HepG2 (cell line): Measurements from ENCODE around the gene CCDC88C. TPM values are rescaled to one million over a fixed set of nuclear protein-coding genes. Genes with fewer than 3 reads are reported as not detected.
A peak's percentile ranks its signal among the peaks of the same experiment; 100 is the strongest.

Experiments used
- ATAC-seq: fragments of 200-7000 bp; cut with Tn5 transposase; 3 replicates; pipeline ENCODE4 v1.9.1; 2020; ENCODE audit warnings: mild to moderate bottlenecking, moderate library complexity
- BruUV-seq: library from RNA; stranded (reverse); fragments of 400-500 nt; replicated peaks from 2 replicates; lab custom pipeline; 2021; lab: Mats Ljungman, UMichigan
- CTCF ChIA-PET: fragments of 300-600 bp; formaldehyde crosslinking; extraction: SDS; loops from one replicate; lab custom pipeline; 2021; ENCODE audit warnings: low total read pairs, inconsistent platforms, low intra/inter-chr PET ratio; lab: Yijun Ruan, JAX
- POLR2A ChIA-PET: fragments of 350-600 bp; sonication (Branson Sonifier 250); formaldehyde crosslinking; loops from one replicate; lab custom pipeline; 2020; ENCODE audit warnings: antibody characterized with exemption, inconsistent platforms; lab: Yijun Ruan, JAX
- DNase-seq: peaks from one replicate; pipeline ENCODE4 v3.0.0-alpha.2; 2015; ENCODE audit warnings: low spot score
- FAIRE-seq: peaks from 3 replicates; lab custom pipeline; 2011; peaks lifted over from hg19 to GRCh38; lab: Jason Lieb, UNC
- H2AFZ ChIP-seq: one replicate; pipeline ENCODE4 v1.6.1; 2011; ENCODE audit warnings: low read length, inconsistent platforms
- H3K27ac ChIP-seq: fragments of 300-600 bp; 3 replicates; pipeline ENCODE4 v1.8.0; 2011; ENCODE audit warnings: mixed run types, mild to moderate bottlenecking, mixed read lengths, low read length, inconsistent platforms; ENCODE audit not compliant: insufficient read depth; ENCODE audit errors: extremely low read length
- H3K27me3 ChIP-seq, 2 experiments: fragments of 200-600 bp in 1 of 2; 2 replicates in 1 of 2; 3 replicates in 1 of 2; pipeline versions ENCODE4 v1.6.0 to v1.8.0; 2011; ENCODE audit warnings: low read length in 2 of 2, mild to moderate bottlenecking in 2 of 2, moderate library complexity in 2 of 2, inconsistent platforms in 1 of 2; ENCODE audit not compliant: insufficient read depth in 2 of 2, control insufficient read depth in 1 of 2
- H3K36me3 ChIP-seq, 2 experiments: fragments of 200-600 bp in 1 of 2; replicated peaks in 1 of 2; 2 replicates in 1 of 2; 3 replicates in 1 of 2; pipeline versions ENCODE4 v1.5.1 to v1.8.0; 2011; ENCODE audit warnings: low read length in 2 of 2, inconsistent platforms in 1 of 2; ENCODE audit not compliant: insufficient read depth in 2 of 2, control insufficient read depth in 1 of 2
- H3K4me1 ChIP-seq: 2 replicates; pipeline ENCODE4 v1.5.1; 2012; ENCODE audit warnings: low read length, inconsistent platforms; ENCODE audit not compliant: insufficient read depth
- H3K4me2 ChIP-seq: 2 replicates; pipeline ENCODE4 v1.6.0; 2011; ENCODE audit warnings: low read depth, low read length, inconsistent platforms
- H3K4me3 ChIP-seq, 3 experiments: fragments of 200-600 bp in 1 of 3; sonication (generic), shearing (Covaris generic) in 1 of 3; replicated peaks in 1 of 3; 2 replicates each; pipeline ENCODE4 v1.5.1; 2011 to 2016; ENCODE audit warnings: low read length in 3 of 3, inconsistent platforms in 2 of 3, low read depth in 2 of 3, mild to moderate bottlenecking in 2 of 3, control low read depth in 1 of 3, mixed read lengths in 1 of 3; ENCODE audit not compliant: insufficient read depth in 1 of 3
- H3K79me2 ChIP-seq: one replicate; pipeline ENCODE4 v1.6.1; 2011; ENCODE audit warnings: low read length, inconsistent platforms; ENCODE audit not compliant: insufficient read depth
- H3K9ac ChIP-seq: 2 replicates; pipeline ENCODE4 v1.6.0; 2011; ENCODE audit warnings: mild to moderate bottlenecking, low read depth, low read length, inconsistent platforms; ENCODE audit not compliant: insufficient read depth
- H3K9me3 ChIP-seq: 2 replicates; pipeline ENCODE4 v1.5.1; 2012; ENCODE audit warnings: mild to moderate bottlenecking, low read length
- H4K20me1 ChIP-seq: 2 replicates; pipeline ENCODE4 v1.6.0; 2011; ENCODE audit warnings: inconsistent platforms, mild to moderate bottlenecking, low read length, moderate library complexity; ENCODE audit not compliant: insufficient read depth
- ADNP ChIP-seq: sonication (generic); formaldehyde crosslinking; IDR thresholded peaks from 2 replicates; pipeline ENCODE4 v1.4.0; 2020; ENCODE audit warnings: missing genetic modification reagents
- ARID5B ChIP-seq: IDR thresholded peaks from 2 replicates; pipeline ENCODE4 v1.4.0; 2020; ENCODE audit warnings: mild to moderate bottlenecking, missing genetic modification reagents
- ZNF678 ChIP-seq: sonication (generic); formaldehyde crosslinking; IDR thresholded peaks from 2 replicates; pipeline ENCODE4 v1.4.0; 2020; ENCODE audit warnings: mild to moderate bottlenecking, missing genetic modification reagents
- WGBS: methylation state at CpG from one replicate; pipeline ENCODE4 v1.1.6; 2017; ENCODE audit warnings: low lambda C conversion rate; 5-methylcytosine and 5-hydroxymethylcytosine counted together
- in situ Hi-C: cut with HindIII; loops from 2 replicates; pipeline ENCODE4 v1.10.0; 2017; ENCODE audit warnings: low pct_unique_long_range_greater_than_20kb; ENCODE audit not compliant: extremely low pct_ligation_motif_present
- intact Hi-C: fragments of 100-400 bp; cut with micrococcal nuclease; formaldehyde crosslinking; loops from one replicate; pipeline ENCODE4 v1.10.0; 2022; ENCODE audit not compliant: unreplicated experiment
- polyA plus RNA-seq, 8 experiments: library from polyadenylated mRNA; depleted of rRNA in 3 of 8; stranded (reverse) in 7 of 8; unstranded in 1 of 8; fragments of >200 nt; fragmentation: Illumina TruSeq in 4 of 8; extraction: Trizol in 4 of 8; gene quantifications; 2 replicates each; pipeline versions ENCODE4 v1.2.1 to v1.2.3, GENCODE V29; 2011 to 2016; ENCODE audit warnings: low read depth in 4 of 8, missing spikeins in 1 of 8, mixed read lengths in 1 of 8; ENCODE audit not compliant: insufficient read depth in 1 of 8
- total RNA-seq, 5 experiments: library from RNA; depleted of rRNA; stranded (reverse); fragments of >200 nt; fragmentation: Illumina TruSeq; extraction: Trizol; gene quantifications; 2 replicates each; pipeline ENCODE4 v1.2.3, GENCODE V29; 2016; ENCODE audit warnings: low read depth in 1 of 5

The CCDC88C gene
- total and polyA plus RNA-seq, 2 of the 13 experiments (the other 11 are each of a cell fraction or from before 2014, with no cell fraction given), result 3.6 to 11.7 TPM

- no peak overlapping the region for H2AFZ ChIP-seq
Observed at GRCh38 chr14:91424813-91425530, 7.4 kb upstream of the CCDC88C start.

More at GRCh38 chr14:91424813-91425530, 7.4 kb upstream of the CCDC88C start:
- no peak overlapping the region for H3K9ac ChIP-seq
- no peak overlapping the region for H3K27ac ChIP-seq
- H3K4me3 ChIP-seq, result no peak overlapping the region
- H3K4me1 ChIP-seq, result peaks cover 45% of the 10 kb centered on the region
- H3K79me2 ChIP-seq, result no peaks in the 10 kb centered on the region
- no TSS peak for BruUV-seq
- in situ Hi-C loops, result loop anchor here (5.0 kb wide), 1 partner anchor 98 kb away; no protein-coding TSS in a partner anchor
- DNase-seq, result no peak
- POLR2A ChIA-PET, result interaction anchor here (0.8 kb wide), 1 partner anchor 10 kb away, joined by 3 read pairs; no protein-coding TSS in a partner anchor
- no peak for FAIRE-seq
- peak; percentile 40; the same call in 2 of the 3 replicates for ATAC-seq
- TF ChIP-seq ADNP (no peak), ZNF678 (CRISPR knock-in tag) (peak; percentile 93; the same call in 1 of the 2 replicates), ARID5B (CRISPR knock-in tag) (no peak)
- H3K4me2 ChIP-seq, result peak overlapping the region; percentile 61
- H3K36me3 ChIP-seq, result no peaks in the 10 kb centered on the region
- peaks cover 0 to 3% of the 10 kb centered on the region in 2 experiments; a peak in 1 of 5 replicates for H3K27me3 ChIP-seq
- intact Hi-C loops, result no loop called here
- no peaks in the 10 kb centered on the region for H4K20me1 ChIP-seq
- H3K9me3 ChIP-seq, result no peaks in the 10 kb centered on the region
- WGBS, result 16% methylated on average over 9 of the region's 9 CpGs
- CTCF ChIA-PET, result interaction anchor here (3.1 kb wide), 1 partner anchor 101 kb away, joined by 12 read pairs; no protein-coding TSS in a partner anchor
